Stimulated activated CD8-positive, alpha-beta memory T cell treated with anti-CD3 and anti-CD28 coated beads, Interleukin-15, amount 100 ng/mL, for 4 hours (primary cell): ENCODE results near the gene ALG5.

Source experiments
- DNase-seq, 2 donors: peaks; one replicate each; pipeline ENCODE4 v3.0.0-alpha.2; 2020; ENCODE audit warnings: low read depth in 2 of 2

The ALG5 gene

DNA sequence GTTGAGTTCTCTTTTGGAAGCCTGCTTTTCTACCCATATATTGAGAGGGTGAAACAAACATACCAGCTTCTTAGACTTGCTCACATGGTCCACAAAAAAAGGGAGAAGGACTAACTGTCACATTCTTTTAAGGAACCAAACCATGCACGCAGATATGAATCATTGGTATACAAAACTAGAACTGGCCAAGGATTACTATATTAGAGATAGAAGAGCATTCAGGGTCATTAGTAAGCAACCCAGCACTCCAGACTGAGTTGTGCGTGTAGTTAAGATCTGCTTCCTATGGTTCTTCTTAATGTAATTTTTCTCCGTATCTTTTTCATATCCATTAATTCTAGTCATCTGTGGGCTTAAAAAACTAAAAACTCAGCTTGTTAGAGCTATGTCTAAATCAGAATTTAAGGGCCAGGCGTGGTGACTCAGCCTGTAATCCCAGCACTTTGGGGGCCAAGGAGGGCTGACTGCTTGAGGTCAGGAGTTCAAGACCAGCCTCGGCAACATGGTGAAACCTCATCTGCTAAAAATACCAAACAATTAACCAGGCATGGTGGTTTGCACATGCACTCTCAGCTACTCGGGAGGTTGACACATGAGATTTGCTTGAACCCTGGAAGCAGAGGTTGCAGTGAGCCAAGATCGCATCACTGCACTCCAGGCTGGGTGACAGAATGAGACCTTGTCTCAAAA is 19.6 kb downstream of the ALG5 start:
- no peak for DNase-seq

DNA sequence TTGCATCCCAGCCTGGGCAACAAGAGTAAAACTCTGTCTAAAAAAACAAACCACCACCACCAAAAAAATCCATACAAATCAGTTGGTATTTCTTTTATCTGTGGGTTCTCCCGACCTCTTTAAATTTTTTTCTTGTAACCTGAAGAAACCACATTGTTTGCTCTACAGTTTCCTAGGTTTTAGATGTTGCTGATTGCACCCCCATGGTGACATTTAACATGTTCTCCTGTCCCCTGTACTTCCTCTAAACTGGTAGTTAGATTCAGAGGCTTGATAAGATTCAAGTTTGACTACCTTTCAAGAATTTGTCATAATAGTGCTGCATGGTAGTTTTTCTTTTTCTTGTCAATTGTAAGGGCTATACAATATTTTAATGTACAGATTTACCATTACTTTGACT is 24.0 kb downstream of the ALG5 start:
- DNase-seq, result no peak

DNA sequence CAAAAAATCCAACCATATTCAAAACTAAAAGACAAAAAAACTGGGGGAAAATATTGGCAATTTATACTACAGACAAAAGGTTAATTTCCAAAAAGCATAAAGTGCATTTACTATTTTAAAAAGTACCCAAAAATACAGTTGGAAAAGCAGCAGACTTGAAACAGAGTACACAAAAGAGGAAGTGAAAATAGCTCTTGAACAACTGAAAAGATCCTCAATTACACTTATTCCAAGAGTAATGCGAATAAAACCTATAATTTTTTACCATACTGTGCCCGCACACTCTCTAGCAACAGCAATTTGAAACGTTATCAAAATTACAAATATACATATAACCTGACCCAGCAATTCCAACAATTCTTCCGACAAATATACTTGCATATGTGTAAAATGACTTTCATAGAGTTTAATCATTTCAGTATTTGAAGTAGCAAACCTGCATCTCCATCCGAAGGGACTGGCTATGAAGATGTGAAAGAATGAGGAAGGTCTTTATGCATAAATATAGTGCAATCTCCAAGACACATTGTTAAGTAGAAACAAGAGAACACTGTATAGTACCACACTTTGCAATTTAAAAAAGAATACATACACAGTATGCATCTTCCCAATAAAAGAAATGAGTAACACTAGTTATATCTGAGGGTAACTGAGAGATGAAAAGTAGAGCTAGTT is 25.4 kb downstream of the ALG5 start:
- DNase-seq, result no peak

- no peak for DNase-seq
Observed at GRCh38 chr13:36973009-36973408, 26.1 kb downstream of the ALG5 start.

DNA sequence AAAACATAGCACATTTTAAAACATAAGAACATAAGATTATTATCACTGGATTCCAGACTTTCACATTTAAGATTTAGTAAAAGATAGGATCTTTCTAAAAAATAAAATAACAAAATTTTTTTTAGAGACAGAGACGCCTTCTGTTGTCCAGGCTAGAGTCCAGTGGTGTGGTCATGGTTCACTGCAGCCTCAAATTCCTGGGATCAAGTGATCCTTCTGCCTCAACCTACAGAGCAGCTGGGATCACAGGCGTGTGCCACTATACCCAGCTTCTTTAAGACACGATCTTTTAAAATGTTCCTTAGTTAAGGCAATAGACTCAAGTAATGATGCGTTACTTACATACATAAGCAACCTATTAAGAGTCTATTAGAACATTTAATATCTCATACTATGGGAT is 32.7 kb downstream of the ALG5 start:
- DNase-seq, result no peak

DNA sequence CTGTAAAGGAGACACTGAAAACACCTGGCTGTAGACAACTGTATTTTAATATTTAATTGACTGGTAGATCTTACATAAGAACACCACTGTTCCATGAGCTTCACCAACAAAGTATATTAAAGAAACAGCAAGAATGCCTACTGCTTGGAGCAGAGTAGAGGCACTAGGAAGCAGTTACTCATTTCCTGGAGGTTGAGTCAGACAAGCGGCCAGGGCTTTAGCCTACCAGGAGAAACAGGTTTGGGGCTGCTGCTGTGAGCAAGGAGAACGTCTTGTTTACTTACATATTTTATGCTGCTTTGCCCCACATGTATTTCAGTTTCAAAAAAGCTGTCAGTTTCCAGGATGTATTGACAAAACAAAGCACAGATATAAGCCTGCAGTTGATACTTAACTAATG is 33.4 kb downstream of the ALG5 start:
- DNase-seq, result no peak

DNA sequence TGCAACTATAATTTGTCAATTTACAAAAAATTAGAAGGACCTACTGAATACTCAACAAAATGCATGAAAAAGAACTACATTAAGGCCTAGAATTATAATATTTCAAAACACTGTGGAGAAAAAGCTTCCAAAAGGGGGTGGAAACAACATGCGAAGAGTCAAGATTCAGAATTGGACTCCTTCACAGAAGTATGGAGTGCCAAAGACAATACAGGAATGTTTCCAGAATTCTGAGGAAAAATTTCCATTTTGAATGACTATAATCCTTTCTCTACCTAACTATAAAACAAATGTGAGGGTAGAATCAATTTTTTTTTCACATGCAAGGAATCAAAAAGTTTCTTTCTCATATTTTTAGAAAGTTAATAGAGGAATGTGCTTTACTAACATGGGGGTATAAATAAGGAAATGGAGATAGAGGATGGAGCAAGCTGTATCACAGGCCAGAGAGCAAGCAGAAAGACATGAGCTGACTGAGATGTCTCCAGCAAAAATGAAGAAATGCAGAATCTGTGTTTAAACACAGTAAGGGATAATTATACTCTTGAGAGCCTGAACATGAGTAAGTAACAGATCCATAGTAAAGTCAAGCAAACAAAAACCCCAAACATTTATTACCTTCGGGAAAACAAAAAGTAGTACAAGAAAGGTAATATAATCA is 39.6 kb downstream of the ALG5 start:
- DNase-seq, result no peak

DNA sequence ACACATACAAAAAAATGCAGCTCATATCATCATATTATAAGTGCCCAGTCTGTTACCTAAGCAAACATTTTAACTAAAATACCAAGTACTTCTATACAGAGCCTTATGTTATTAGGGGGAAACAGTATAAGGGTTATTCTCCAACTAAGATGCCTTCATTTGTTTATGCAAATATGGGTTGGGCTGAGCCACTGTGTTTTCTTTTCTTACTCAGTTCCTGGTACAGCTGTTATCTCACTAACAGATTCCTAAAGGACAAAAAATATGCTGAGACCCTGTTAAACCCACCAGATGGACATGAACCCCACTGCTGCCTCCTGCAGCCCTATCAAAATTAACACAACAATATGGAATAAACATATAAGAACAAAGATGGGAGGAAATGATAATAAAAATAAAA is 44.6 kb downstream of the ALG5 start:
- no peak for DNase-seq

GRCh38 chr13:36950920-36951319 is 48.2 kb downstream of the ALG5 start:
- DNase-seq, result no peak

- DNase-seq, result no peak
Observed at GRCh38 chr13:36950330-36950729, 48.8 kb downstream of the ALG5 start.

DNA sequence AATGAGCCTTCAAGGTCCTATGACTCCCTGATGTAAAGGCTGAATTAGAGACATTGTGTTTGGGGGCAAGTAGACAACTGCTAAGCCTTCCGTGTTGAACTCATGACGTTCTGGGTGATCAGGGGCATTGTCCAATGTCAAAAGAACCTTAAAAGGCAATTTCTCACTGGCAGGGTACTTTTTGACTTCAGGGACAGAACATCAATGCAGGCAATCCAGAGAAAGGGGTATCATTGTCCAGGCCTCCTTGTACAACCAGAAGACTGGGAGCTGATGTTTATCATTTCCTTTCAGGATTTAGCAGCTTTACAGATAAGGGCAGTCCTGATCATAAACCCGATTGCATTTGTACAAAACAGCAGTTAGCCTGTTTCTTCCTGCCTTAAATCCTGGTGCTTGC is 54.1 kb downstream of the ALG5 start:
- DNase-seq, result no peak

GRCh38 chr13:36925603-36926002 is 73.5 kb downstream of the ALG5 start:
- DNase-seq, result no peak

DNA sequence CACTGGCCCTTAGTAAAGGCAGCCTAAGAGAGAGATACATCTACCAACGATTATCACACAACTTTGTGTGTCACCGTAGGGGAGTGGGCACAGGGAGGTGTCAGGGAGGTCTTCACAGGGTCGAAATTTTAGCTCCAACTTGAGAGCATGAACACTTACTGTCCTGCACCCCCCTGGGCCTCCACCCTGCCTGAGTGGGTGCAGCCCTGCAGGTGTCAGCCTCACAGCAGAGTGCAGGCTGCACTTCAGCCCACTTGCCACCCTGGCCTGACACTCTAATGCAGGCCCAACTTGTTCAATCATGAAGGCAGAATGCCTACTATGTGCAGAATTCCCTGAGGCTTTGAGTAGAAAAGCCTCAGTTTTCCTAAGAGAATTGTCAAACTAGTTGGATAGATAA is 75.1 kb downstream of the ALG5 start:
- DNase-seq, result no peak

DNA sequence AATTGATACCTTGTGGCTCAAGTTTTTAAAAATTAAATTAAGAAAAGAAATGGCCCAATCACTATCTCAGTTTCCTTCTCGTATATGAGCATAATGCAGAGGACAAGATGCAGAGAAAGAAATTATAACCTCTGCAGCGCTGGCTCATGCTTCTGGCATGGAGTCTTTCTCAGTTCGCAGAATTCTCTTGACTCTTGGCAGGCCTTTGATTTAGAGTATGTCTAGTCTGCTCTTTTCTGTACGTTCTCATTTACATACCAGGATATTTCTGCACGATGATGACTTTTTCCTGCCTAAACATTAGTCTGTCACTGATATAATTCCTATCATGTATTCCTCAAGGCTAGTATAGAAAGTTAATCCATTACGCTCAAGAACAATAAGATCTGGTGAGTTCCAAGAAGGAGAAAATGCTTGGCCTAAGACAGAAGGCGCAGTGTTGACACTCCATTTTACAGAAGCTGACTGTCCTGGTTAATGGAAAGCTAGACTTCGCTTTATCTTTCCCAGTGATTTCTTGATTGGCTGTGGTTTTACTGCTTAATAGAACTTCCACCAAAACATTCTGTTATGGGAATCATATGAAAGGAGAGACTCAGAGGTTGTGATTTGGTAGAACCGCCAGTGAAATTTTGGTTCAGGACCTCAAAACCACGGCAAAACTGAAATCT is 77.4 kb downstream of the ALG5 start:
- DNase-seq, result no peak

DNA sequence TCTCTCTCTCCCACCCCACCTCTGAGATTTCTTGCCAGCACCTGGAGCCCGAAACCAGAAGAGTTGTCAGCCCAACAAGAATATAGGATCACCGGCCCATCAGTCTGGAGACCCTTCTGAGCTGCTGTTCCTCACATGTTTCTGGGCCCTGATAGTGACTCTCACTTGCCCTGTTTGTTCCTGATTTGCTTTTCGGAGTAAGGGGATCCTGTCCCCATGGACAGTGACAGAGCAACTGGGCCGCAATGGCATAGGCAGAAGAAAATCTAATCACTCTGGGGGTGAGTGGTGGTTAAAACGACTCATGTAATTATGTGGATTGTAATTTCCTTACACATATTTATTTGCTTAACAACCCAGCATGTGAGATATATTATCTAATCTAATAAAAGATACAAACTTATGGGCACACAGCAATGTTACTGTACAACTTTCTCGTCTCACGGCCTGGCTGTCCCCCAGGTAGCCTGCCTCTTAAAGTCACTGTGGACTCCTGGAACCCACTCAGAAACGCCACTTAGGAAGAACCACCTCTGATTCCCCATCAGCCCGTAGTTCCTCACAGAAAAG is 78.4 kb downstream of the ALG5 start:
- DNase-seq, result no peak

DNA sequence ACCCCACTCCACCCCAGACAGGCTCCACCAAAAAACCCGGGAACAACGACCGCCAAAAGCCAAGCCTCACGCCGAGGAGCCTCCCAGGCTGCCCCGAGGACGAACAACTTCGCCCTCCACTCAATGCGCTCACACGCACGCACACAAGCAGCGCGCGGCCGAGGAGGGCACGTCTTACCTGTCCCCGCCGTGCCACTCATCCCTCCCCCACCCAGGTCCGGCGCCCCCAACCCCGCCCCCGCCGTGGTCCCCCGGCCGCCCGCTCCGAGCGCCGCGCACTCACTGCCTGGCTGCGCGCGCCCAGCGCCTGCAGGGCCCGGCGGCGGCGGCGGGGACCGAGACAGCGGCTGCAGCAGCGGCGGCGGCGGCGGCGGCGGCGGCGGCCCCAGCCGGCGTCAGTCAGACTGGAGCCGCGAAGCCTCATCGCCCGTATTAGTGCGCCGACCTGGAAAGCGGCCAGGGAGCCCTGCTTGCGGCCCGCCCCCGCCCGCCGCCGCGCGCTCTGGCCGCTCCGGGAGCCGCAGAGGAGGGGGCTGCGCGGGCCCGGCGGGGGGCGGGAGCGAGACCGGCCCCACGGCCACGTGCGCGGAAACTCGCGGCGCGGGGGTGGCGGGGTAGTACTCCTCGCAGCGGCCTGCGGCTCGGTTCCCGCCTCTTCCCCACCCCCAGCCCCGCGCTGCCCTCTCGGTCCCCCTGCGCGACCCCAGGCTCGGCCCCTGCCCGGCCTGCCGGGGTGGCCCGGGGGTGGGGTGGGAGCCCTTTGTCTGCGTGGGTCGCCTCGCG is 79.1 kb downstream of the ALG5 start, which contains the start of gene SMAD9:
Gene SMAD9, minus strand, starts transcription at position 406 of the 783 bp plus-strand sequence. CDS start 40,549 bp downstream, outside the sequence.
- no peak for DNase-seq

- no peak for DNase-seq
Observed at GRCh38 chr13:36919171-36919832, 79.8 kb downstream of the ALG5 start.

- no peak for DNase-seq
Observed at GRCh38 chr13:36918246-36919131, 80.7 kb downstream of the ALG5 start.

GRCh38 chr13:36917311-36917710 is 81.8 kb downstream of the ALG5 start:
- DNase-seq, result no peak
